Vagina (tissue), 2 donors: ENCODE data around the gene HCN1.

ENCODE experiments used
- POLR2A ChIP-seq, 2 donors: fragments of 450-650 bp; IDR thresholded peaks; one replicate each; pipeline ENCODE4 v1.6.1; 2017; ENCODE audit warnings: antibody characterized with exemption in 2 of 2, mild to moderate bottlenecking in 2 of 2, moderate library complexity in 2 of 2
- POLR2AphosphoS5 ChIP-seq, 2 donors: sonication (generic); formaldehyde crosslinking; IDR thresholded peaks; one replicate each; pipeline ENCODE4 v1.9.0; 2017; ENCODE audit warnings: antibody characterized with exemption in 2 of 2, mild to moderate bottlenecking in 2 of 2, low read depth in 1 of 2; ENCODE audit not compliant: insufficient read depth in 1 of 2

DNA sequence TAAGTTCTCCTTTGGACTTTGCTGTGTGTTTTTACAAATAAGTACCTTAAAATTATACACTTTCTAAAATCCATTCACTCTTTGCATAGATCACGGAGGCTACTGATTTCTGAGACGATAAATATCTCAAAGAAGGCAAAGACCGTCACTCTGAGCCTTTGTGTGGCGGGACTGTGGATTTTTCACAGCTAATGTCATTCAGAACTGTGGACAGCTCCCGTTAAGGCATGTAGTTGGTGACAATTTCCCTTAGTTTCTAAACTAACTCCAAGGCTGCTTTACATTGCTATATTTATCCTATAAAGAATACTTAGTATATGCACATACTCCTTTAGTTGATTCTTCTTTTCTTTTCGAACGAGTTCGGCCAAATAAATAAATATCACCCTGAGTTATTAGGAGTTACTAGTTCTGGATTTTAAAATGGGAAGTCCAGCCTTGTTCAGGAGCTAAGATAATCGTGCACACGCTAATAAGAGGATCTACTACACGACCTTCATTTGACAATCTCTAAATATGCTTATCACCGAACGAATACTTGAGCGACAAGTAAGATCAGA lies 1.8 kb downstream of the HCN1 start:
- TF ChIP-seq POLR2A (IDR thresholded peaks at IDR 0.05) (no peak), POLR2AphosphoS5 (IDR thresholded peaks at IDR 0.05; ENCODE audit: insufficient read depth in 1 of 2, low read depth in 1 of 2) (no peak)
